GM12878 (cell line): ENCODE measurements around the gene IKZF1. TPM values are rescaled to one million over a fixed set of nuclear protein-coding genes. Genes with fewer than 3 reads are reported as not detected.

Experiments
- ATF7 ChIP-seq: fragments of 450-650 bp; IDR thresholded peaks from 2 replicates; pipeline ENCODE4 v1.6.1; 2016; ENCODE audit warnings: low read depth, mild to moderate bottlenecking
- BACH1 ChIP-seq: fragments of 450-650 bp; IDR thresholded peaks from 2 replicates; pipeline ENCODE4 v1.6.1; 2017; ENCODE audit warnings: mild to moderate bottlenecking, borderline replicate concordance
- BHLHE40 ChIP-seq, 2 experiments: fragments of 450-650 bp in 1 of 2; IDR thresholded peaks; 2 replicates each; pipeline ENCODE4 v1.6.1; 2011 to 2017; ENCODE audit warnings: low read depth in 2 of 2, borderline replicate concordance in 1 of 2, improper control_type of control experiment in 1 of 2, low read length in 1 of 2, mild to moderate bottlenecking in 1 of 2
- BMI1 ChIP-seq: fragments of 450-650 bp; IDR thresholded peaks from 2 replicates; pipeline ENCODE4 v1.6.1; 2016; ENCODE audit warnings: mild to moderate bottlenecking, moderate library complexity, borderline replicate concordance
- EGR1 ChIP-seq, 2 experiments: IDR thresholded peaks; 1 replicate in 1 of 2; 2 replicates in 1 of 2; pipeline ENCODE4 v1.6.1; 2011 to 2012; ENCODE audit warnings: low read depth in 2 of 2, low read length in 2 of 2, borderline replicate concordance in 1 of 2, mild to moderate bottlenecking in 1 of 2, moderate library complexity in 1 of 2
- MTA2 ChIP-seq: fragments of 450-650 bp; IDR thresholded peaks from 2 replicates; pipeline ENCODE4 v1.6.1; 2016; ENCODE audit warnings: low read depth, mild to moderate bottlenecking, moderate library complexity
- WRNIP1 ChIP-seq: IDR thresholded peaks from 2 replicates; pipeline ENCODE4 v1.6.1; 2011; ENCODE audit warnings: low read depth, low read length, improper control_type of control experiment, borderline replicate concordance
- ZBED1 ChIP-seq: IDR thresholded peaks from 2 replicates; pipeline ENCODE4 v1.6.1; 2016; ENCODE audit warnings: borderline replicate concordance
- polyA plus RNA-seq, 11 experiments: library from polyadenylated mRNA; depleted of rRNA in 4 of 11; unstranded in 6 of 11; stranded (reverse) in 5 of 11; fragments of >200 nt; fragmentation: Nextera tagmentation in 4 of 11; fragmentation: Illumina TruSeq in 1 of 11; extraction: Ambion mirVana in 4 of 11; extraction: Trizol in 1 of 11; gene quantifications; 1 replicate in 1 of 11; 2 replicates in 10 of 11; pipeline versions ENCODE4 v1.2.1 to v1.2.3, GENCODE V29; 2011 to 2016; ENCODE audit warnings: inconsistent platforms in 2 of 11, missing spikeins in 2 of 11, low read depth in 1 of 11
- total RNA-seq, 4 experiments: library from RNA; depleted of rRNA in 3 of 4; stranded (reverse); fragments of >200 nt in 3 of 4; fragmentation: Illumina TruSeq in 1 of 4; extraction: Trizol in 1 of 4; gene quantifications; 2 replicates each; pipeline versions ENCODE4 v1.2.1 to v1.2.3, GENCODE V29; 2013 to 2021
- TF ChIP-seq, protein P1 (sequence below): IDR thresholded peaks from 2 replicates; pipeline ENCODE4 v1.6.1; 2012; ENCODE audit warnings: improper control_type of control experiment, low read depth, low read length; ENCODE audit not compliant: insufficient replicate concordance
- TF ChIP-seq, protein P2 (sequence below): fragments of 450-650 bp; IDR thresholded peaks from 2 replicates; pipeline ENCODE4 v1.6.1; 2017; ENCODE audit warnings: mild to moderate bottlenecking, moderate library complexity
- TF ChIP-seq, protein P3 (sequence below): IDR thresholded peaks from 2 replicates; pipeline ENCODE4 v1.6.1; 2011; ENCODE audit warnings: borderline replicate concordance, low read depth, mild to moderate bottlenecking, moderate library complexity, low read length; ENCODE audit not compliant: insufficient read depth, poor library complexity, severe bottlenecking
- TF ChIP-seq, protein P4 (sequence below): fragments of 450-650 bp; formaldehyde crosslinking; IDR thresholded peaks from 2 replicates; pipeline ENCODE4 v1.4.0; 2020; ENCODE audit warnings: mild to moderate bottlenecking, moderate library complexity

IKZF1 gene
- total and polyA plus RNA-seq, 10 of the 15 experiments (the other 5 are each of a cell fraction or from before 2014, with no cell fraction given), result 27.2 to 125 (median 71.6) TPM

DNA sequence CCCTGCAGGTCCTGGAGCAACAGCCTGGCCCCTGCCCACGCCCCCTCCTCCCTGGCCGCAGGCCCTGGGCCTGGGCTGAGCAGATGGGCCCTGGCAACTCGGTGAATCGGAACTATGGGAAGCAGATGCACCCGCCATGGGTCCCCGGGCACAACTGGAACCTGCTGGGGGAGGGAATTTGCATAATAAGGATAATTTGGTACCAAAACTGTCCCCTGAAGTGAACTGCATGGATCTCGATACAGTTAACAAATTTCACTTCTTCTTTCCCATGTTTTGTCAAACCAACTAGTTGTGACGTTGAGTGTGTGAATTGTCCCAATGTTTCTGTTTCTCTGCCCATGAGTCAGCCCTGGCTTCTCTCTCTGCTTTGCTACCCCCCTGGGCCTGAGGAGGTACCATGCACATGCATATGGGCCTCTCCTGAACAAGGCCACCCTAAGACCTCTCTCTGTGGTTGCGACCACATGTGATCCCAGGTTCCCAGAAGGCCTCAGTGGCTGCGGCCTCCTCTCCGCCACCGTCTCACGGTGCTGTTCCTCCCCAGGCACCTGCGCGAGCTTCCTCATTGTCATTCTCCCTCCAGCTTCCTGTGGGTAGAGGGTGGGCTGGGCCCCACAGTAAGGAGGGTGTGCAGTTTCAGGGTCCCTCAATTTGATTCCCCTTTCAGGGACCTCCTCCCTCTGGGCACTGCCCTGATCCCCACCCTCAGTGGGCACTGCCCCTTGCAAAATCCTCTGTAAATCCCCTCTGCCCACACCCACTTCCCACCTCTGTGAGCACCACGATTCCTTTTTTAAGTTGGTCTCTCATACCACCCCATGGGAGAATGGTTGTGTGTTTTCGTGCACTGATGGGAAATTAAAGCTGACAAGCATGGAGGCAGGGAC lies 105.6 kb downstream of the IKZF1 start (continued):
- TF ChIP-seq, protein P1, sequence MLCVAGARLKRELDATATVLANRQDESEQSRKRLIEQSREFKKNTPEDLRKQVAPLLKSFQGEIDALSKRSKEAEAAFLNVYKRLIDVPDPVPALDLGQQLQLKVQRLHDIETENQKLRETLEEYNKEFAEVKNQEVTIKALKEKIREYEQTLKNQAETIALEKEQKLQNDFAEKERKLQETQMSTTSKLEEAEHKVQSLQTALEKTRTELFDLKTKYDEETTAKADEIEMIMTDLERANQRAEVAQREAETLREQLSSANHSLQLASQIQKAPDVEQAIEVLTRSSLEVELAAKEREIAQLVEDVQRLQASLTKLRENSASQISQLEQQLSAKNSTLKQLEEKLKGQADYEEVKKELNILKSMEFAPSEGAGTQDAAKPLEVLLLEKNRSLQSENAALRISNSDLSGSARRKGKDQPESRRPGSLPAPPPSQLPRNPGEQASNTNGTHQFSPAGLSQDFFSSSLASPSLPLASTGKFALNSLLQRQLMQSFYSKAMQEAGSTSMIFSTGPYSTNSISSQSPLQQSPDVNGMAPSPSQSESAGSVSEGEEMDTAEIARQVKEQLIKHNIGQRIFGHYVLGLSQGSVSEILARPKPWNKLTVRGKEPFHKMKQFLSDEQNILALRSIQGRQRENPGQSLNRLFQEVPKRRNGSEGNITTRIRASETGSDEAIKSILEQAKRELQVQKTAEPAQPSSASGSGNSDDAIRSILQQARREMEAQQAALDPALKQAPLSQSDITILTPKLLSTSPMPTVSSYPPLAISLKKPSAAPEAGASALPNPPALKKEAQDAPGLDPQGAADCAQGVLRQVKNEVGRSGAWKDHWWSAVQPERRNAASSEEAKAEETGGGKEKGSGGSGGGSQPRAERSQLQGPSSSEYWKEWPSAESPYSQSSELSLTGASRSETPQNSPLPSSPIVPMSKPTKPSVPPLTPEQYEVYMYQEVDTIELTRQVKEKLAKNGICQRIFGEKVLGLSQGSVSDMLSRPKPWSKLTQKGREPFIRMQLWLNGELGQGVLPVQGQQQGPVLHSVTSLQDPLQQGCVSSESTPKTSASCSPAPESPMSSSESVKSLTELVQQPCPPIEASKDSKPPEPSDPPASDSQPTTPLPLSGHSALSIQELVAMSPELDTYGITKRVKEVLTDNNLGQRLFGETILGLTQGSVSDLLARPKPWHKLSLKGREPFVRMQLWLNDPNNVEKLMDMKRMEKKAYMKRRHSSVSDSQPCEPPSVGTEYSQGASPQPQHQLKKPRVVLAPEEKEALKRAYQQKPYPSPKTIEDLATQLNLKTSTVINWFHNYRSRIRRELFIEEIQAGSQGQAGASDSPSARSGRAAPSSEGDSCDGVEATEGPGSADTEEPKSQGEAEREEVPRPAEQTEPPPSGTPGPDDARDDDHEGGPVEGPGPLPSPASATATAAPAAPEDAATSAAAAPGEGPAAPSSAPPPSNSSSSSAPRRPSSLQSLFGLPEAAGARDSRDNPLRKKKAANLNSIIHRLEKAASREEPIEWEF, result peak; percentile 10
- TF ChIP-seq ATF7, result peak; percentile 48; the same call in 1 of the 2 replicates
- no peak for TF ChIP-seq EGR1 (IDR thresholded peaks at IDR 0.05; ENCODE audit: borderline replicate concordance in 1 of 2, low read depth in 2 of 2, low read length in 2 of 2)
- TF ChIP-seq, protein P2, sequence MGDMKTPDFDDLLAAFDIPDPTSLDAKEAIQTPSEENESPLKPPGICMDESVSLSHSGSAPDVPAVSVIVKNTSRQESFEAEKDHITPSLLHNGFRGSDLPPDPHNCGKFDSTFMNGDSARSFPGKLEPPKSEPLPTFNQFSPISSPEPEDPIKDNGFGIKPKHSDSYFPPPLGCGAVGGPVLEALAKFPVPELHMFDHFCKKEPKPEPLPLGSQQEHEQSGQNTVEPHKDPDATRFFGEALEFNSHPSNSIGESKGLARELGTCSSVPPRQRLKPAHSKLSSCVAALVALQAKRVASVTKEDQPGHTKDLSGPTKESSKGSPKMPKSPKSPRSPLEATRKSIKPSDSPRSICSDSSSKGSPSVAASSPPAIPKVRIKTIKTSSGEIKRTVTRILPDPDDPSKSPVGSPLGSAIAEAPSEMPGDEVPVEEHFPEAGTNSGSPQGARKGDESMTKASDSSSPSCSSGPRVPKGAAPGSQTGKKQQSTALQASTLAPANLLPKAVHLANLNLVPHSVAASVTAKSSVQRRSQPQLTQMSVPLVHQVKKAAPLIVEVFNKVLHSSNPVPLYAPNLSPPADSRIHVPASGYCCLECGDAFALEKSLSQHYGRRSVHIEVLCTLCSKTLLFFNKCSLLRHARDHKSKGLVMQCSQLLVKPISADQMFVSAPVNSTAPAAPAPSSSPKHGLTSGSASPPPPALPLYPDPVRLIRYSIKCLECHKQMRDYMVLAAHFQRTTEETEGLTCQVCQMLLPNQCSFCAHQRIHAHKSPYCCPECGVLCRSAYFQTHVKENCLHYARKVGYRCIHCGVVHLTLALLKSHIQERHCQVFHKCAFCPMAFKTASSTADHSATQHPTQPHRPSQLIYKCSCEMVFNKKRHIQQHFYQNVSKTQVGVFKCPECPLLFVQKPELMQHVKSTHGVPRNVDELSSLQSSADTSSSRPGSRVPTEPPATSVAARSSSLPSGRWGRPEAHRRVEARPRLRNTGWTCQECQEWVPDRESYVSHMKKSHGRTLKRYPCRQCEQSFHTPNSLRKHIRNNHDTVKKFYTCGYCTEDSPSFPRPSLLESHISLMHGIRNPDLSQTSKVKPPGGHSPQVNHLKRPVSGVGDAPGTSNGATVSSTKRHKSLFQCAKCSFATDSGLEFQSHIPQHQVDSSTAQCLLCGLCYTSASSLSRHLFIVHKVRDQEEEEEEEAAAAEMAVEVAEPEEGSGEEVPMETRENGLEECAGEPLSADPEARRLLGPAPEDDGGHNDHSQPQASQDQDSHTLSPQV, result no peak
- TF ChIP-seq, protein P3, sequence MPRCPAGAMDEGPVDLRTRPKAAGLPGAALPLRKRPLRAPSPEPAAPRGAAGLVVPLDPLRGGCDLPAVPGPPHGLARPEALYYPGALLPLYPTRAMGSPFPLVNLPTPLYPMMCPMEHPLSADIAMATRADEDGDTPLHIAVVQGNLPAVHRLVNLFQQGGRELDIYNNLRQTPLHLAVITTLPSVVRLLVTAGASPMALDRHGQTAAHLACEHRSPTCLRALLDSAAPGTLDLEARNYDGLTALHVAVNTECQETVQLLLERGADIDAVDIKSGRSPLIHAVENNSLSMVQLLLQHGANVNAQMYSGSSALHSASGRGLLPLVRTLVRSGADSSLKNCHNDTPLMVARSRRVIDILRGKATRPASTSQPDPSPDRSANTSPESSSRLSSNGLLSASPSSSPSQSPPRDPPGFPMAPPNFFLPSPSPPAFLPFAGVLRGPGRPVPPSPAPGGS, result peak; percentile 54
- no peak for TF ChIP-seq BACH1
- no peak for TF ChIP-seq WRNIP1
- TF ChIP-seq MTA2, result peak; percentile 72; the same call in 1 of the 2 replicates
- TF ChIP-seq, protein P4, sequence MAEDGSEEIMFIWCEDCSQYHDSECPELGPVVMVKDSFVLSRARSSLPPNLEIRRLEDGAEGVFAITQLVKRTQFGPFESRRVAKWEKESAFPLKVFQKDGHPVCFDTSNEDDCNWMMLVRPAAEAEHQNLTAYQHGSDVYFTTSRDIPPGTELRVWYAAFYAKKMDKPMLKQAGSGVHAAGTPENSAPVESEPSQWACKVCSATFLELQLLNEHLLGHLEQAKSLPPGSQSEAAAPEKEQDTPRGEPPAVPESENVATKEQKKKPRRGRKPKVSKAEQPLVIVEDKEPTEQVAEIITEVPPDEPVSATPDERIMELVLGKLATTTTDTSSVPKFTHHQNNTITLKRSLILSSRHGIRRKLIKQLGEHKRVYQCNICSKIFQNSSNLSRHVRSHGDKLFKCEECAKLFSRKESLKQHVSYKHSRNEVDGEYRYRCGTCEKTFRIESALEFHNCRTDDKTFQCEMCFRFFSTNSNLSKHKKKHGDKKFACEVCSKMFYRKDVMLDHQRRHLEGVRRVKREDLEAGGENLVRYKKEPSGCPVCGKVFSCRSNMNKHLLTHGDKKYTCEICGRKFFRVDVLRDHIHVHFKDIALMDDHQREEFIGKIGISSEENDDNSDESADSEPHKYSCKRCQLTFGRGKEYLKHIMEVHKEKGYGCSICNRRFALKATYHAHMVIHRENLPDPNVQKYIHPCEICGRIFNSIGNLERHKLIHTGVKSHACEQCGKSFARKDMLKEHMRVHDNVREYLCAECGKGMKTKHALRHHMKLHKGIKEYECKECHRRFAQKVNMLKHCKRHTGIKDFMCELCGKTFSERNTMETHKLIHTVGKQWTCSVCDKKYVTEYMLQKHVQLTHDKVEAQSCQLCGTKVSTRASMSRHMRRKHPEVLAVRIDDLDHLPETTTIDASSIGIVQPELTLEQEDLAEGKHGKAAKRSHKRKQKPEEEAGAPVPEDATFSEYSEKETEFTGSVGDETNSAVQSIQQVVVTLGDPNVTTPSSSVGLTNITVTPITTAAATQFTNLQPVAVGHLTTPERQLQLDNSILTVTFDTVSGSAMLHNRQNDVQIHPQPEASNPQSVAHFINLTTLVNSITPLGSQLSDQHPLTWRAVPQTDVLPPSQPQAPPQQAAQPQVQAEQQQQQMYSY (CRISPR knock-in tag), result no peak
- TF ChIP-seq ZBED1, result no peak
- TF ChIP-seq BHLHE40 (IDR thresholded peaks at IDR 0.05; ENCODE audit: borderline replicate concordance in 1 of 2, low read depth in 2 of 2, low read length in 1 of 2), result peak; percentile 32 to 66; a peak in 2 of 4 replicates
- no peak for TF ChIP-seq BMI1
